Gastrocnemius medialis (tissue), 4 donors: ENCODE data around the gene SPR. TPM values are rescaled to one million over a fixed set of nuclear protein-coding genes. Genes with fewer than 3 reads are reported as not detected.
"Not testable (repeated sequence)": the region's sequence is repeated elsewhere in the genome, so short reads cannot be mapped to it uniquely, and the experiment has no call there.

Experiments
- ATAC-seq, 2 donors: fragments of 150-250 bp; one replicate each; pipeline ENCODE4 v1.9.1; 2016
- DNase-seq, 2 donors: peaks; one replicate each; pipeline ENCODE4 v3.0.0-alpha.2; 2019
- H3K27ac ChIP-seq, 4 donors: fragments of 200-600 bp; sonication (generic); 1 replicate in 1 of 4; 2 replicates in 3 of 4; pipeline ENCODE4 v1.5.1; 2016 to 2018; ENCODE audit warnings: mild to moderate bottlenecking in 2 of 4, moderate library complexity in 1 of 4
- H3K27me3 ChIP-seq, 3 donors: fragments of 200-600 bp; sonication (generic) in 2 of 3; 1 replicate in 1 of 3; 2 replicates in 2 of 3; pipeline versions ENCODE4 v1.5.1 to v1.6.0; 2016 to 2019; ENCODE audit warnings: mild to moderate bottlenecking in 1 of 3, moderate library complexity in 1 of 3
- H3K36me3 ChIP-seq, 2 donors: fragments of 200-600 bp; sonication (generic) in 1 of 2; one replicate each; pipeline ENCODE4 v1.5.1; 2017 to 2018
- H3K4me1 ChIP-seq, 2 donors: fragments of 200-600 bp; sonication (generic) in 1 of 2; one replicate each; pipeline ENCODE4 v1.5.1; 2016 to 2017; ENCODE audit warnings: mild to moderate bottlenecking in 2 of 2
- H3K4me3 ChIP-seq, 4 donors: fragments of 200-600 bp; sonication (generic) in 3 of 4; 1 replicate in 1 of 4; 2 replicates in 3 of 4; pipeline ENCODE4 v1.5.1; 2016 to 2019; ENCODE audit warnings: mild to moderate bottlenecking in 2 of 4
- H3K9me3 ChIP-seq, 3 donors: fragments of 200-600 bp; sonication (generic) in 2 of 3; 1 replicate in 1 of 3; 2 replicates in 2 of 3; pipeline ENCODE4 v1.5.1; 2016 to 2019
- POLR2A ChIP-seq, 2 donors: fragments of 450-650 bp; IDR thresholded peaks; one replicate each; pipeline ENCODE4 v1.6.1; 2017; ENCODE audit warnings: antibody characterized with exemption in 2 of 2, mild to moderate bottlenecking in 2 of 2, moderate library complexity in 2 of 2
- in situ Hi-C, 4 donors: fragments of 200-750 bp; cut with MboI; loops; one replicate each; pipeline versions ENCODE4 v1.15.0 to v1.8.0; 2017; ENCODE audit warnings: low sequenced_read_pairs in 4 of 4
- intact Hi-C: fragments of 100-400 bp; cut with DNase I; formaldehyde crosslinking; loops from one replicate; pipeline ENCODE4 v1.15.1; 2023; ENCODE audit warnings: low total_unique reads
- total RNA-seq, 4 donors: library from RNA; depleted of rRNA; stranded (reverse); fragments of >200 nt; gene quantifications; one replicate each; pipeline versions ENCODE4 v1.1.0 to v1.2.3, GENCODE V29; 2016
- TF ChIP-seq, protein P1 (sequence below), 5 experiments: fragments of 450-650 bp in 3 of 5; fragments of 200-600 bp in 2 of 5; sonication (generic) in 2 of 5; IDR thresholded peaks in 4 of 5; conservative IDR thresholded peaks in 1 of 5; 1 replicate in 4 of 5; 2 replicates in 1 of 5; pipeline ENCODE4 v1.5.1; 2016 to 2019; ENCODE audit warnings: antibody characterized with exemption in 5 of 5, mild to moderate bottlenecking in 3 of 5, moderate library complexity in 3 of 5

Gene SPR
- total RNA-seq, 4 donors from 2014 or later, result 22.8 to 71.0 (median 33.6) TPM

DNA sequence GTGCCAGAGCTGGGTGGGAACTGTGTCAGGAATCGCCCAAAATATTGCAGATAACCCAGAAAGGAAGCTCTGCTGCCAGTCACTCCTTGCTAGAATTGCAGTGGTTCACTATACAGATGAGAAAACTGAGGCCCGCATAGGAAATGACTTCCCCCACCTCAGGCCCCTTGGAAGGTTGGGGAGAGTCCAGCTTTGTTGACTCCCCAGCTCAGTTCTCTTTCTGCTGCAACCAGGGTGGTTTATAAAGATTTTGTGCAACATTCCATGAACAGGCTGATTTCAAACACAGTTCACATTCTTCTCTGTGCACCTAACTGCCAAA lies 11.3 kb downstream of the SPR start:
- no peak overlapping the region for H3K4me3 ChIP-seq
- peaks cover 6 to 17% (median 11%) of the 10 kb centered on the region in 3 donors for H3K27me3 ChIP-seq
- no peak for ATAC-seq
- no peaks in the 10 kb centered on the region for H3K9me3 ChIP-seq
- peaks cover 5 to 6% of the 10 kb centered on the region in 2 donors for H3K4me1 ChIP-seq
- no peaks in the 10 kb centered on the region for H3K36me3 ChIP-seq
- H3K27ac ChIP-seq, result no peak overlapping the region
- TF ChIP-seq, protein P1, sequence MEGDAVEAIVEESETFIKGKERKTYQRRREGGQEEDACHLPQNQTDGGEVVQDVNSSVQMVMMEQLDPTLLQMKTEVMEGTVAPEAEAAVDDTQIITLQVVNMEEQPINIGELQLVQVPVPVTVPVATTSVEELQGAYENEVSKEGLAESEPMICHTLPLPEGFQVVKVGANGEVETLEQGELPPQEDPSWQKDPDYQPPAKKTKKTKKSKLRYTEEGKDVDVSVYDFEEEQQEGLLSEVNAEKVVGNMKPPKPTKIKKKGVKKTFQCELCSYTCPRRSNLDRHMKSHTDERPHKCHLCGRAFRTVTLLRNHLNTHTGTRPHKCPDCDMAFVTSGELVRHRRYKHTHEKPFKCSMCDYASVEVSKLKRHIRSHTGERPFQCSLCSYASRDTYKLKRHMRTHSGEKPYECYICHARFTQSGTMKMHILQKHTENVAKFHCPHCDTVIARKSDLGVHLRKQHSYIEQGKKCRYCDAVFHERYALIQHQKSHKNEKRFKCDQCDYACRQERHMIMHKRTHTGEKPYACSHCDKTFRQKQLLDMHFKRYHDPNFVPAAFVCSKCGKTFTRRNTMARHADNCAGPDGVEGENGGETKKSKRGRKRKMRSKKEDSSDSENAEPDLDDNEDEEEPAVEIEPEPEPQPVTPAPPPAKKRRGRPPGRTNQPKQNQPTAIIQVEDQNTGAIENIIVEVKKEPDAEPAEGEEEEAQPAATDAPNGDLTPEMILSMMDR (IDR thresholded peaks at IDR 0.05 in 4 of 5, conservative IDR thresholded peaks at IDR 0.05 in 1 of 5), result no peak
- TF ChIP-seq POLR2A (IDR thresholded peaks at IDR 0.05), result no peak
- in situ Hi-C loops (loop anchor here in 1 of 4 donors (25.0 kb wide), 1 partner anchor 264 kb away; no protein-coding TSS in a partner anchor), intact Hi-C loops (loop anchor here (10.0 kb wide), 1 partner anchor 76 kb away; no protein-coding TSS in a partner anchor)
- no peak for DNase-seq

DNA sequence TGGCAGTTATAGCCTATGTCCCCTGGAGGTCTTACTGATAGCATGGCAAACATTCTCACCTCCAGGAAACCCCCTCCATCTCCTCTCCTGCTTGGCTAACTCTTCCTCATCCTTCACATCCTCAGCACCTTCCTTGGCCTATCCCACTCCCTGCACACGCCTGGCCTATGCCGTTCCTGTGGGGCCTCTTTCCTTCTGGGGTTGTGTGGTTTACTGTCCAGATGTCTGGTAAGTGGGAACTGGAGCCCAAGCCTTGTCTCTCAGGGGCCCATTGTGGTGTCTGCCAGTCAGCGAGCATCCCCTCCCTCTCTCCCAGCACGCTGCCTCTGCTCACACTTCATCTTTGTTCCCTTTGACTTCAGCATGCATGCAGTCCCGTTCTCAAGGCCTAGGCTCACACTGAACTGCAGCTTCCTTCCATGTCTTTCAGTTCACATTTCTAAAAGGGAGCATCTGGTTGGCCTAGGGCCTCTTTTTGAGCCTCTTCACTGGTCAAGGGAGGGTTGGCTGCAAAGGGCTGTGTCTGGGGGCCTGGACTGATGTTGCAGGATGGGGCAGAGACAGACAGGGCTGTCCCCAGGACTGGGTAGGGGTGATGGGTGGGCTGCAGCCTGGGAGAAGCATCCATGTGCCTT lies 13.1 kb downstream of the SPR start:
- in situ Hi-C loops, result no loop called here
- intact Hi-C loops, result no loop called here
- Histone ChIP-seq H3K36me3 (no peaks in the 10 kb centered on the region), H3K27ac (no peak overlapping the region), H3K9me3 (no peaks in the 10 kb centered on the region), H3K4me3 (no peak overlapping the region), H3K4me1 (peaks cover 5 to 6% of the 10 kb centered on the region in 2 donors), H3K27me3 (peaks cover 7 to 21% (median 10%) of the 10 kb centered on the region in 3 donors)
- DNase-seq, result no peak
- ATAC-seq, result no peak
- TF ChIP-seq POLR2A (IDR thresholded peaks at IDR 0.05), result no peak
- TF ChIP-seq, protein P1 (IDR thresholded peaks at IDR 0.05 in 4 of 5, conservative IDR thresholded peaks at IDR 0.05 in 1 of 5), result no peak

DNA sequence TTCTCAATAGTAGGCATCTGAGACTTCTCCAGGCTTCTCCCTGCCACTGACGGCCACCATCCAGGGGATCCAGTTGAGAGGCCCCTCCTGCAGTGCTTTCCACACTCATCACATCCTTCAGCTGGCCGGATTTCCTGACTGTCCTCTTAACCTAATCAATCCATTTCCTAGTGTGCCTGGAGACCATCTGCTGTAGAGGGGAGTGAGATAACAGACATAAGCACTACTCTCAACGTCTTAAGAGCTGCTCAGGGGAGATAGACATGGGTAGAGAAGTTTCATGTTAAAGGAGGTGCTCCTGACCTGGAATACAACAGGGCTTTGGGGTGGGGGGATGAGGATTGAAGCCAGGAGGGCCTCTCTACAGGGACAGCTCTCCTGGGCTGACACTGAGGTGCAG lies 14.2 kb downstream of the SPR start:
- H3K4me1 ChIP-seq, result no peaks in the 10 kb centered on the region
- intact Hi-C loops (no loop called here), in situ Hi-C loops (no loop called here)
- TF ChIP-seq, protein P1 (IDR thresholded peaks at IDR 0.05 in 4 of 5, conservative IDR thresholded peaks at IDR 0.05 in 1 of 5), result no peak
- TF ChIP-seq POLR2A (IDR thresholded peaks at IDR 0.05), result no peak
- H3K4me3 ChIP-seq, result no peak overlapping the region
- H3K9me3 ChIP-seq, result no peaks in the 10 kb centered on the region
- DNase-seq, result no peak
- no peak for ATAC-seq
- no peaks in the 10 kb centered on the region for H3K36me3 ChIP-seq
- H3K27ac ChIP-seq, result no peak overlapping the region
- H3K27me3 ChIP-seq, result peaks cover 9 to 25% (median 14%) of the 10 kb centered on the region in 3 donors

DNA sequence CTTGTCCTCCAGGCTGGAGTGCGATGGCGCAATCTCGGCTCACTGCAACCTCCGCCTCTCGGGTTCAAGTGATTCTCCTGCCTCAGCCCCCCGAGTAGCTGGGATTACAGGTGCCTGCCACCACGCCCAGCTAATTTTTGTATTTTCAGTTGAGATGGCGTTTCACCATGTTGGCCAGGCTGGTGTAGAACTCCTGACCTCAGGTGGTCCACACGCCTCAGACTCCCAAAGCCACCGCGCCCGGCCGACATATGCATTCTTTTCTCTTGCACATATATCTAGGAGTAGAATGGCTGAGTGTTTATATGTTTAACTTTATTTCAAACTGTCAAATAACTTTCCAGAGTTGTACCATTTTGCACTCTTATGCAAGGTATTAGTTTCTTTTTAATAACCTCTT lies 20.2 kb downstream of the SPR start:
- in situ Hi-C loops, H3K9me3 ChIP-seq, H3K4me1 ChIP-seq, H3K27ac ChIP-seq, H3K4me3 ChIP-seq, ATAC-seq, H3K36me3 ChIP-seq, intact Hi-C loops: not testable (repeated sequence)
- H3K27me3 ChIP-seq, result peaks cover 56 to 70% (median 68%) of the 10 kb centered on the region in 3 donors
- peak in 1 of 2 donors; percentile 2 for DNase-seq

DNA sequence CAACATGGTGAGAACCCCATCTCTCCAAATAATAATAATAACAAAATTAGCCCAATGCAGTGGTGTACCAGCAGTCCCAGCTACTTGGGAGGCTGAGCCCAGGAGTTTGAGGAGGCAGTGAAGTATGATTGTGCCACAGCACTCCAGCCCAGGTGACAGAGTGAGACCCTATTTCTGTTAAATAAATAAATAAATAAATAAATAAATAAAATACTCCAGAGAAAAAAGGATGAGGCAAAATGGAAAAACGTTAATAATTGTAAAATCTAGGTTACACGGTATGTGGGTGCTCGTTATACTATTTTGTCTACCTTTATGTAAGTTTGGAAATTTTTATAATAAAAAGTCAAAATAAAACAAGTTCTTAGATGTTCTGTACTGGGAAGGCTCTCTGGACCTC lies 21.5 kb downstream of the SPR start:
- Histone ChIP-seq H3K4me3 (no peak overlapping the region), H3K36me3 (no peaks in the 10 kb centered on the region), H3K9me3 (no peaks in the 10 kb centered on the region), H3K27me3 (peaks cover 62 to 81% (median 74%) of the 10 kb centered on the region in 3 donors), H3K4me1 (no peaks in the 10 kb centered on the region), H3K27ac (no peak overlapping the region)
- intact Hi-C loops (no loop called here), in situ Hi-C loops (no loop called here)
- no peak for ATAC-seq
- DNase-seq, result no peak
- TF ChIP-seq POLR2A (IDR thresholded peaks at IDR 0.05), result no peak
- TF ChIP-seq, protein P1 (IDR thresholded peaks at IDR 0.05 in 4 of 5, conservative IDR thresholded peaks at IDR 0.05 in 1 of 5), result no peak
